A673 (cell line): Measurements from ENCODE around the gene P4HB.

ENCODE experiments used
- CTCF ChIP-seq: fragments of 300-800, 200-600 bp; sonication (generic); conservative IDR thresholded peaks from 2 replicates; pipeline ENCODE4 v1.5.1; 2017; ENCODE audit warnings: low read depth, mild to moderate bottlenecking, antibody characterized with exemption, low read length, moderate library complexity, mixed read lengths
- EZH2 ChIP-seq: fragments of 200-600 bp; sonication (generic); IDR thresholded peaks from 2 replicates; pipeline ENCODE4 v1.6.1; 2017; ENCODE audit warnings: borderline replicate concordance, low read depth, mild to moderate bottlenecking, mixed read lengths, antibody characterized with exemption, low read length; ENCODE audit not compliant: poor library complexity, severe bottlenecking

GRCh38 chr17:81810476-81810875, 49.9 kb downstream of the P4HB start:
- no peak for TF ChIP-seq CTCF
- TF ChIP-seq EZH2: no peak
